WERI-Rb-1 (cell line): Measurements from ENCODE around the gene TEX2.

ENCODE experiments used
- DNase-seq: peaks from one replicate; pipeline ENCODE4 v3.0.0-alpha.2; 2020
- H3K27ac ChIP-seq: fragments of 250-450 bp; sonication (Bioruptor Pico); 2 replicates; pipeline ENCODE4 v1.5.1; 2020; ENCODE audit warnings: mild to moderate bottlenecking, moderate library complexity
- H3K27me3 ChIP-seq: fragments of 250-450 bp; sonication (Bioruptor Pico); 2 replicates; pipeline ENCODE4 v1.5.1; 2021; ENCODE audit warnings: mild to moderate bottlenecking, low read depth, moderate library complexity; ENCODE audit not compliant: insufficient read depth, severe bottlenecking
- H3K36me3 ChIP-seq: fragments of 250-450 bp; sonication (Bioruptor Pico); 2 replicates; pipeline ENCODE4 v1.5.1; 2020; ENCODE audit warnings: mild to moderate bottlenecking, moderate library complexity
- H3K4me3 ChIP-seq: 2 replicates; pipeline ENCODE4 v1.5.1; 2011; ENCODE audit warnings: low read depth, mild to moderate bottlenecking, control low read depth, low read length
- H3K9me3 ChIP-seq: fragments of 250-450 bp; sonication (Bioruptor Pico); 2 replicates; pipeline ENCODE4 v1.5.1; 2021; ENCODE audit warnings: mild to moderate bottlenecking, moderate library complexity; ENCODE audit not compliant: severe bottlenecking
- TF ChIP-seq, protein P1 (sequence below): IDR thresholded peaks from 2 replicates; pipeline ENCODE4 v1.5.1; 2011; ENCODE audit warnings: low read depth, mild to moderate bottlenecking, control low read depth, inconsistent platforms, low read length

Gene TEX2

DNA sequence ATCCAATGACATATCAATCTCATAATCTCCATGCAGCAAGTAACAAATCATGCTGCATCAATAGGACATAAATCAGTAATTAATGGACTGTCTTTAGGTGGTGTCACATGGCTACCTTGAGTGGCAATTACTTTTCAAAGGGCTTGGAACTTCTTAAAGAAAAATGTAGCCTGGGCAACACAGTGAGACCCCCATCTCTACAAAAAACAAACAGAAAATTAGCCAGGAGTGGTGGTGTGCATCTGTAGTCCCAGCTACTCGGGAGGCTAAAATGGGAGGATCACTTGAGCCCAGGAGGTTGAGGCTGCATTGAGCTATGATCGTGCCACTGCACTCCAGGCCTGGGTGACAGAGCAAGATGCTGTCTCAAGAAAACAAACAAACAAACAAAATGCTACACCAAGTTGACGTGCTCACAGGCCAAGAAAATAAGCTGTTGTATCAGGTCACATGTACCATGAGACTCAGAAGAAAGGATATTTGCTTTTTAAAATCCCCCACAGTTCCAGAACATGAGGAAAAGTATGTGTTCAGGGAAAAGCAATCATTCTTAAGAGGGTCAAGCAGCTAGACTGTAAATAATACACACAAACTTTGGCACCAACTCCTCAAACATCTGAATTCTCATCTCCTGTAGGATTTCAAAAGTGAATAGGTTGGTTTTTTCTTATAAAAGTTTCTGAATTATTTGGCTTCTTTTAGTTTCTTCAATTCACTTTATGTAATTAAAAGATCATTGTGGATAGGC lies 109.3 kb downstream of the TEX2 start:
- no peak overlapping the region for H3K4me3 ChIP-seq
- H3K9me3 ChIP-seq, result no peaks in the 10 kb centered on the region
- H3K27ac ChIP-seq, result no peak overlapping the region
- no peak for DNase-seq
- no peaks in the 10 kb centered on the region for H3K27me3 ChIP-seq
- TF ChIP-seq, protein P1, sequence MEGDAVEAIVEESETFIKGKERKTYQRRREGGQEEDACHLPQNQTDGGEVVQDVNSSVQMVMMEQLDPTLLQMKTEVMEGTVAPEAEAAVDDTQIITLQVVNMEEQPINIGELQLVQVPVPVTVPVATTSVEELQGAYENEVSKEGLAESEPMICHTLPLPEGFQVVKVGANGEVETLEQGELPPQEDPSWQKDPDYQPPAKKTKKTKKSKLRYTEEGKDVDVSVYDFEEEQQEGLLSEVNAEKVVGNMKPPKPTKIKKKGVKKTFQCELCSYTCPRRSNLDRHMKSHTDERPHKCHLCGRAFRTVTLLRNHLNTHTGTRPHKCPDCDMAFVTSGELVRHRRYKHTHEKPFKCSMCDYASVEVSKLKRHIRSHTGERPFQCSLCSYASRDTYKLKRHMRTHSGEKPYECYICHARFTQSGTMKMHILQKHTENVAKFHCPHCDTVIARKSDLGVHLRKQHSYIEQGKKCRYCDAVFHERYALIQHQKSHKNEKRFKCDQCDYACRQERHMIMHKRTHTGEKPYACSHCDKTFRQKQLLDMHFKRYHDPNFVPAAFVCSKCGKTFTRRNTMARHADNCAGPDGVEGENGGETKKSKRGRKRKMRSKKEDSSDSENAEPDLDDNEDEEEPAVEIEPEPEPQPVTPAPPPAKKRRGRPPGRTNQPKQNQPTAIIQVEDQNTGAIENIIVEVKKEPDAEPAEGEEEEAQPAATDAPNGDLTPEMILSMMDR, result no peak
- H3K36me3 ChIP-seq, result peaks cover 85% of the 10 kb centered on the region

DNA sequence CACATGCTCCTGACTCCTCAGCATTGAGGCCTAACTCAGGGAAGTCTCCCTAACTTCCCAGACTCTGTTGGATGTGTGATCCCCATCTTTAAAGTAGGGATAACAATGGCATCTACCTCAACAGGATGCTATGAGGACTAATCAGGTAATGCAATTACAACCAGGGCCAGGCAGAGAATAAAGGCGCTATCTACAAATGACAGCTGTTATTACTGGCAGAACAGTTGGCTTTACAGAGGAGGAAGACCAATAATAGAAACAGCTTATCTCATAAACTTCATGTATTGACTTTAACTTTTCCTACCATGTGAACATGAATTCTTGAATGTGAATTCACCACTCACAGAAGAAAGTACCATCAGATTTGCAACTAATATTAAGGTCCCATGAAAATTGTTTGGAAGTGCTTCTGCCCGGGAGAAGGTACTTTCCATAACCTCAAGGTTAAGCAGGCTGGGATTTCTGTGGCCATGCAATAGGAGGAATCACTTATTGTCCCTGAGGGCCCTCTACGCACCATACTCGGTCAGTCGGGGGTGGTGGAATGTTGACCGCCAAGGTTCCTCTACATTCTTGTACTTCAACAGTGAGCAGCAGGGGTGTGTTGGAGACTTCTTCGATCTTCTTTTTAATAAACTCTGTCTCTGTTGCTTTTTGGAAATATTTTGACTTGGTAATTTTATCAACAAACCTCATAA lies 110.5 kb downstream of the TEX2 start:
- Histone ChIP-seq H3K4me3 (no peak overlapping the region), H3K27ac (peak overlapping the region; percentile 32), H3K27me3 (no peaks in the 10 kb centered on the region), H3K9me3 (no peaks in the 10 kb centered on the region), H3K36me3 (peaks cover 85% of the 10 kb centered on the region)
- DNase-seq, result no peak
- TF ChIP-seq, protein P1, result no peak

DNA sequence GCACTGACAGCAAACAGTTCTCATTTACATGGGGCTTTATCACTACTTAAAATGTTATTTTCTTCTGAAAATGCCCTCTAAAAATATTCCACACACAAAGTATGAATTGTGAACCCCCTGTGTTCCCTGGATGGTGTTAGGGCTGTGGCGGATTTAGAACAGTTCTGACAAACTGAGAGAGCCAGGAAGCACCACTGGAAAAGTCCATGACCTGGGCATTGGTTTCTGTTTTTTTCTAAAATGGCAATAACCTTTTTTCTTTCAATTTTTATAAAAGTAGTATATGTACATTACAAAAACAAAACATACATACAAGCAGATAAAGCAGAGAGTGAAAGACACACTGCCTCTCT lies 112.1 kb downstream of the TEX2 start:
- no peaks in the 10 kb centered on the region for H3K27me3 ChIP-seq
- no peak overlapping the region for H3K27ac ChIP-seq
- H3K4me3 ChIP-seq, result no peak overlapping the region
- peaks cover 92% of the 10 kb centered on the region for H3K36me3 ChIP-seq
- TF ChIP-seq, protein P1, result no peak
- H3K9me3 ChIP-seq, result no peaks in the 10 kb centered on the region
- DNase-seq, result no peak

DNA sequence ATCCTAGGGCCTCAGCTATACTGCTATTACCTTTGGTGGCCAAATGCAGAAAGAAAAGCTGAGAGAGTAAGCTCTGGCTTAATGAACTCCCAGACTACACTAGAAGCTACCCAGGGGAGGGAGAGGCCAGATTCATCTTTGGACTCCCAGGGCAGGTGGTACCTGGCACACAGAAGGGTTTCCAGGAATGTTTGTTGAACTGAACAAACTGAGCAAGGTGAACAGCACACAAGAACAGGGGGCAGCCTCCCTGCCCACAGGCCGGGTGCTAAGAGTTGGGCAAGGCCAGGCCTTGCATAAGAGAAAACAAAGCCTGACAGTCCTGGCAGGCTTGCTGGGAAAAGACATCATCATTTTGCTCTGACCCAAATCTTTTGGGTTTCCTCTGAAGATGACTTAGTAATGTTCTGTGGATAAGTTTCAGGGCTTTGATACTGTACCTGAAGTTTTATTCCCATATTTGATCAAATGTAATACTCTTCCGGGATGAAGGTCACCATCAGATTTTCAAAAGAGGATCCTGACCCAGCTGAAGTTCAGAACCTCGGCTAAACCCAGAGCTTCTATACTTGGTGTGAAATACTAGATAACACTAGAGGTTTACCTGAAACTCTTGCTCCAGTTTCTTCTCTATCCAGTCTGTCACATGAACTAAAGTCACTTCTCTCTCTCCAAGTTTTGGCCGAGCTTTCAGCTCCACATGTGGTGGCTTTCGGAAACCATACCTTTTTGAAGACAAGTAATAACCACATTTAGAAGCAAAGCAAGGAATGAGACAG lies 112.6 kb downstream of the TEX2 start:
- H3K4me3 ChIP-seq, result no peak overlapping the region
- no peaks in the 10 kb centered on the region for H3K9me3 ChIP-seq
- no peak for DNase-seq
- H3K27ac ChIP-seq, result no peak overlapping the region
- H3K36me3 ChIP-seq, result peaks cover 90% of the 10 kb centered on the region
- H3K27me3 ChIP-seq, result no peaks in the 10 kb centered on the region
- TF ChIP-seq, protein P1, result no peak

DNA sequence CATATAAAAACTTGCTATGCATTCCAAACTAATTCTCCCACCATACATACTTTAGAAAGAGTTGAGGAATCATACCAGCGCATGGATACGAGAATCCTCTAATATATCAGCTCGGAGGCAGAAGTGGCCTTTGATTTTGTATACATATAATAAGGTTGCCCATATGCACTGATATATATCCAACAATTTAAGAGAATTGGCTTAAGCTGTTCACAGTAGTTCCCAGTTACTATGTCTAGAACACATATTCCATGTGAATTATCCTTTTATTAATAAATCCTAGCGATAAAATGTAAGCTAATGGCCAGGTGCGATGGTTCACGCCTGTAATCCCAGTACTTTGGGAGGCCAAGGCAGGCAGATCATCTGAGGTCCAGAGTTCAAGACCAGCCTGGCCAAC lies 113.9 kb downstream of the TEX2 start:
- Histone ChIP-seq H3K9me3 (no peaks in the 10 kb centered on the region), H3K36me3 (peaks cover 78% of the 10 kb centered on the region), H3K27ac (peak overlapping the region; percentile 84; the same call in 1 of the 2 replicates), H3K27me3 (no peaks in the 10 kb centered on the region), H3K4me3 (no peak overlapping the region)
- TF ChIP-seq, protein P1, result no peak
- DNase-seq, result no peak
